ENCODE measurements around the gene TBC1D5. TPM values are rescaled to one million over a fixed set of nuclear protein-coding genes. Genes with fewer than 3 reads are reported as not detected.

TBC1D5 gene
- total RNA-seq, 3 donors from 2014 or later = 22.4 to 25.3 (median 25.2) TPM

- H3K36me3 Mint-ChIP-seq (ENCODE audit: insufficient read depth) = no peaks in the 10 kb centered on the region
- no peaks in the 10 kb centered on the region for H3K4me1 Mint-ChIP-seq (ENCODE audit: low read depth)
- H3K4me3 Mint-ChIP-seq = no peak overlapping the region
- H3K9me3 Mint-ChIP-seq = no peaks in the 10 kb centered on the region
- H3K27me3 Mint-ChIP-seq (ENCODE audit: low read depth) = no peaks in the 10 kb centered on the region
- ATAC-seq = no peak
- DNase-seq = no peak
Observed at GRCh38 chr3:17121336-17121735, 621.1 kb downstream of the TBC1D5 start.

- ATAC-seq (no peak), DNase-seq (no peak)
- Mint-ChIP-seq H3K9me3 (no peaks in the 10 kb centered on the region), H3K36me3 (ENCODE audit: insufficient read depth) (no peaks in the 10 kb centered on the region), H3K27me3 (ENCODE audit: low read depth) (no peaks in the 10 kb centered on the region), H3K4me3 (no peak overlapping the region), H3K4me1 (ENCODE audit: low read depth) (no peaks in the 10 kb centered on the region)
Observed at GRCh38 chr3:17120115-17120514, 622.3 kb downstream of the TBC1D5 start.

GRCh38 chr3:17119201-17120072 is 623.0 kb downstream of the TBC1D5 start:
- ATAC-seq (no peak), DNase-seq (no peak)
- no peaks in the 10 kb centered on the region for H3K9me3 Mint-ChIP-seq
- H3K36me3 Mint-ChIP-seq (ENCODE audit: insufficient read depth) = no peaks in the 10 kb centered on the region
- no peak overlapping the region for H3K4me3 Mint-ChIP-seq
- no peaks in the 10 kb centered on the region for H3K4me1 Mint-ChIP-seq (ENCODE audit: low read depth)
- no peaks in the 10 kb centered on the region for H3K27me3 Mint-ChIP-seq (ENCODE audit: low read depth)

GRCh38 chr3:17118771-17119170 is 623.7 kb downstream of the TBC1D5 start:
- no peak overlapping the region for H3K4me3 Mint-ChIP-seq
- no peaks in the 10 kb centered on the region for H3K27me3 Mint-ChIP-seq (ENCODE audit: low read depth)
- H3K36me3 Mint-ChIP-seq (ENCODE audit: insufficient read depth) = no peaks in the 10 kb centered on the region
- DNase-seq (no peak), ATAC-seq (no peak)
- H3K4me1 Mint-ChIP-seq (ENCODE audit: low read depth) = no peaks in the 10 kb centered on the region
- no peaks in the 10 kb centered on the region for H3K9me3 Mint-ChIP-seq

DNA sequence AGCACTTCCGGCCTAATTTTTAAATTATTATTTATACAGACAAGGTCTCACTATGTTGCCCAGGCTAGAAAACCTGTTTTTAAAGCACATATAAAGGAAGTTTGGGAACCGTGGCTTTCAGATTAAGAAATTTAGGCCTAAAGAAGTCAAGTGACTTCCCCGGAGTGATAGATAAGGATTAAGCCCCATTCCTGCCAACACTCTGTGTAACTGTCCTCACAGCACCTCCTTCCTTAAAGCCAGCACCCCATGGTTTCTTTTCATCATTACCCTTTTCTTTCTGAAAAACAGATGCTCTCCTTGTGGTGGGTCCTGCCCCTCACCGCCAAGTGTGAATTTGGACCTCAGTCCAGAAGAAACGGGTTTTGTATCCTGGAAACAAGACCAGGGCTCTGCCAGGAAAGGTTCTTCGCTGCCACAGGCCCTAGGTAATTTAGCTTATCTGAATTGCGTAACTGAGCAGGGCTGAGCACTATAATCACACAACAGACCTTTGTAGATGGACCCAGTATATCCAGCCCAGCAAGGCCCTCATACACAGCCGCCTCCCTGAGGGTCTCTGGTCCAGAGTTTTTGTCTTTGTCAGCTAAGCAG is 626.3 kb downstream of the TBC1D5 start:
- no peak for DNase-seq
- no peak for ATAC-seq
- Mint-ChIP-seq H3K36me3 (ENCODE audit: insufficient read depth) (no peaks in the 10 kb centered on the region), H3K4me3 (no peak overlapping the region), H3K27me3 (ENCODE audit: low read depth) (no peaks in the 10 kb centered on the region), H3K4me1 (ENCODE audit: low read depth) (no peaks in the 10 kb centered on the region), H3K9me3 (no peaks in the 10 kb centered on the region)

GRCh38 chr3:17115186-17115585 is 627.2 kb downstream of the TBC1D5 start:
- H3K4me3 Mint-ChIP-seq = no peak overlapping the region
- H3K36me3 Mint-ChIP-seq (ENCODE audit: insufficient read depth) = no peaks in the 10 kb centered on the region
- H3K4me1 Mint-ChIP-seq (ENCODE audit: low read depth) = peaks cover 2% of the 10 kb centered on the region
- no peaks in the 10 kb centered on the region for H3K9me3 Mint-ChIP-seq
- H3K27me3 Mint-ChIP-seq (ENCODE audit: low read depth) = no peaks in the 10 kb centered on the region
- DNase-seq = no peak
- ATAC-seq = no peak

- H3K9me3 Mint-ChIP-seq = no peaks in the 10 kb centered on the region
- H3K4me1 Mint-ChIP-seq (ENCODE audit: low read depth) = peaks cover 2% of the 10 kb centered on the region
- H3K27me3 Mint-ChIP-seq (ENCODE audit: low read depth) = no peaks in the 10 kb centered on the region
- ATAC-seq (no peak), DNase-seq (no peak)
- H3K4me3 Mint-ChIP-seq = no peak overlapping the region
- no peaks in the 10 kb centered on the region for H3K36me3 Mint-ChIP-seq (ENCODE audit: insufficient read depth)
Observed at GRCh38 chr3:17111586-17111985, 630.8 kb downstream of the TBC1D5 start.

GRCh38 chr3:17110660-17111396 is 631.6 kb downstream of the TBC1D5 start:
- no peaks in the 10 kb centered on the region for H3K27me3 Mint-ChIP-seq (ENCODE audit: low read depth)
- no peaks in the 10 kb centered on the region for H3K36me3 Mint-ChIP-seq (ENCODE audit: insufficient read depth)
- no peaks in the 10 kb centered on the region for H3K9me3 Mint-ChIP-seq
- ATAC-seq (no peak), DNase-seq (no peak)
- peaks cover 2% of the 10 kb centered on the region for H3K4me1 Mint-ChIP-seq (ENCODE audit: low read depth)
- H3K4me3 Mint-ChIP-seq = no peak overlapping the region
